ENCODE results near the gene EPHA4.

Gene EPHA4

GRCh38 chr2:221486106-221486505 lies 86.0 kb downstream of the EPHA4 start:
- no peak for TF ChIP-seq CTCF (IDR thresholded peaks at IDR 0.05; ENCODE audit: low read depth, low read length)
- no peak for DNase-seq (ENCODE audit: extremely low read depth, low read depth)

- TF ChIP-seq CTCF (IDR thresholded peaks at IDR 0.05; ENCODE audit: low read depth, low read length), result no peak
- peak; percentile 68 for DNase-seq (ENCODE audit: extremely low read depth, low read depth)
These were observed 86.6 kb downstream of the EPHA4 start for GRCh38 chr2:221485503-221485870.

- no peak for DNase-seq (ENCODE audit: extremely low read depth, low read depth)
- TF ChIP-seq CTCF (IDR thresholded peaks at IDR 0.05; ENCODE audit: low read depth, low read length), result no peak
These were observed 87.2 kb downstream of the EPHA4 start for GRCh38 chr2:221484761-221485502.

GRCh38 chr2:221482666-221483455 lies 89.2 kb downstream of the EPHA4 start:
- TF ChIP-seq CTCF (IDR thresholded peaks at IDR 0.05; ENCODE audit: low read depth, low read length), result no peak
- DNase-seq (ENCODE audit: extremely low read depth, low read depth), result no peak

GRCh38 chr2:221480821-221481220 lies 91.3 kb downstream of the EPHA4 start:
- DNase-seq (ENCODE audit: extremely low read depth, low read depth), result no peak
- TF ChIP-seq CTCF (IDR thresholded peaks at IDR 0.05; ENCODE audit: low read depth, low read length), result no peak

GRCh38 chr2:221480163-221480562 lies 91.9 kb downstream of the EPHA4 start:
- TF ChIP-seq CTCF (IDR thresholded peaks at IDR 0.05; ENCODE audit: low read depth, low read length), result no peak
- DNase-seq (ENCODE audit: extremely low read depth, low read depth), result no peak

GRCh38 chr2:221478485-221478863 lies 93.6 kb downstream of the EPHA4 start:
- DNase-seq (ENCODE audit: extremely low read depth, low read depth), result no peak
- no peak for TF ChIP-seq CTCF (IDR thresholded peaks at IDR 0.05; ENCODE audit: low read depth, low read length)
